Liver (tissue), 9 donors: ENCODE data around the gene C8G. TPM values are rescaled to one million over a fixed set of nuclear protein-coding genes. Genes with fewer than 3 reads are reported as not detected.

Experiments
- DNase-seq: peaks from one replicate; pipeline ENCODE4 v3.0.0-alpha.2; 2017; ENCODE audit warnings: low spot score
- H3K27ac ChIP-seq, 2 donors: one replicate each; pipeline ENCODE4 v1.7.0; 2013; ENCODE audit warnings: inconsistent platforms in 2 of 2, low read length in 2 of 2, control low read depth in 1 of 2, low read depth in 1 of 2, mild to moderate bottlenecking in 1 of 2
- H3K27me3 ChIP-seq, 4 donors: one replicate each; pipeline versions ENCODE4 v1.6.1 to v1.7.0; 2013; ENCODE audit warnings: low read length in 3 of 4, inconsistent platforms in 1 of 4, mild to moderate bottlenecking in 1 of 4, moderate library complexity in 1 of 4; ENCODE audit not compliant: control insufficient read depth in 4 of 4, insufficient read depth in 4 of 4
- H3K36me3 ChIP-seq, 4 donors: one replicate each; pipeline versions ENCODE4 v1.6.1 to v1.7.0; 2013; ENCODE audit warnings: low read length in 3 of 4, mild to moderate bottlenecking in 3 of 4, low read depth in 1 of 4, moderate library complexity in 1 of 4; ENCODE audit not compliant: control insufficient read depth in 4 of 4, insufficient read depth in 3 of 4
- H3K4me1 ChIP-seq, 4 donors: one replicate each; pipeline versions ENCODE4 v1.6.1 to v1.7.0; 2013; ENCODE audit warnings: low read length in 3 of 4, mild to moderate bottlenecking in 3 of 4, moderate library complexity in 1 of 4; ENCODE audit not compliant: control insufficient read depth in 4 of 4, insufficient read depth in 4 of 4
- H3K4me3 ChIP-seq, 3 donors: one replicate each; pipeline versions ENCODE4 v1.6.1 to v1.7.0; 2013; ENCODE audit warnings: low read length in 3 of 3, control low read depth in 1 of 3, low read depth in 1 of 3, mild to moderate bottlenecking in 1 of 3
- H3K9ac ChIP-seq, 2 donors: one replicate each; pipeline ENCODE4 v1.7.0; 2013; ENCODE audit warnings: low read length in 2 of 2, mild to moderate bottlenecking in 2 of 2, moderate library complexity in 2 of 2, control low read depth in 1 of 2, low read depth in 1 of 2
- H3K9me3 ChIP-seq, 4 donors: one replicate each; pipeline versions ENCODE4 v1.6.1 to v1.7.0; 2013; ENCODE audit warnings: low read length in 3 of 4; ENCODE audit not compliant: control insufficient read depth in 4 of 4
- CTCF ChIP-seq: fragments of 150-350 bp; IDR thresholded peaks from 2 replicates; pipeline ENCODE4 v1.5.1; 2017; ENCODE audit warnings: improper control_type of control experiment, low read depth, low read length; ENCODE audit not compliant: missing input control
- EGR1 ChIP-seq, 2 donors: IDR thresholded peaks; 2 replicates each; pipeline ENCODE4 v1.6.1; 2016 to 2018; ENCODE audit warnings: antibody characterized with exemption in 2 of 2, low read depth in 2 of 2
- FOXA1 ChIP-seq: IDR thresholded peaks from 2 replicates; pipeline ENCODE4 v1.6.1; 2016; ENCODE audit warnings: antibody characterized with exemption
- GABPA ChIP-seq, 2 donors: IDR thresholded peaks in 1 of 2; conservative IDR thresholded peaks in 1 of 2; 2 replicates each; pipeline ENCODE4 v1.6.1; 2016; ENCODE audit warnings: antibody characterized with exemption in 2 of 2, mild to moderate bottlenecking in 1 of 2, moderate library complexity in 1 of 2
- HNF4G ChIP-seq: IDR thresholded peaks from 2 replicates; pipeline ENCODE4 v1.6.1; 2016; ENCODE audit warnings: antibody characterized with exemption
- MAX ChIP-seq: IDR thresholded peaks from 2 replicates; pipeline ENCODE4 v1.6.1; 2016; ENCODE audit warnings: antibody characterized with exemption
- RAD21 ChIP-seq, 2 donors: IDR thresholded peaks; 2 replicates each; pipeline ENCODE4 v1.6.1; 2016; ENCODE audit warnings: antibody characterized with exemption in 2 of 2, mild to moderate bottlenecking in 2 of 2
- RXRA ChIP-seq, 2 donors: IDR thresholded peaks; 2 replicates each; pipeline ENCODE4 v1.6.1; 2017 to 2018; ENCODE audit warnings: antibody characterized with exemption in 2 of 2, mild to moderate bottlenecking in 1 of 2
- TAF1 ChIP-seq: conservative IDR thresholded peaks from 2 replicates; pipeline ENCODE4 v1.6.1; 2016; ENCODE audit warnings: antibody characterized with exemption, mild to moderate bottlenecking
- ZBTB33 ChIP-seq: IDR thresholded peaks from 2 replicates; pipeline ENCODE4 v1.6.1; 2016; ENCODE audit warnings: antibody characterized with exemption
- WGBS: extraction: QIAGEN DNeasy Blood & Tissue Kit; methylation state at CpG from one replicate; pipeline ENCODE4 v1.1.7; 2013; 5-methylcytosine and 5-hydroxymethylcytosine counted together
- polyA plus RNA-seq, 2 donors: library from polyadenylated mRNA; stranded (reverse) in 1 of 2; unstranded in 1 of 2; fragments of 200-250 nt in 1 of 2; fragments of >200 nt in 1 of 2; fragmentation: Nextera tagmentation in 1 of 2; extraction: Ambion mirVana in 1 of 2; gene quantifications; one replicate each; pipeline versions ENCODE4 v1.2.1 to v1.2.3, GENCODE V29; 2013 to 2015
- total RNA-seq, 2 donors: library from RNA; depleted of rRNA; stranded (reverse); fragments of >200 nt; gene quantifications; one replicate each; pipeline ENCODE4 v1.2.3, GENCODE V29; 2014
- TF ChIP-seq, protein P1 (sequence below): IDR thresholded peaks from 2 replicates; pipeline ENCODE4 v1.6.1; 2016; ENCODE audit warnings: antibody characterized with exemption
- TF ChIP-seq, protein P2 (sequence below): IDR thresholded peaks from 2 replicates; pipeline ENCODE4 v1.6.1; 2016; ENCODE audit warnings: antibody characterized with exemption, mild to moderate bottlenecking
- donor health status: healthy.
- donor health status: healthy.
- donor health status: healthy.
- donor health status: healthy.
- donor health status: healthy.

C8G gene
- total and polyA plus RNA-seq, 4 donors: 25.1 to 1,117 (median 607) TPM

- TF ChIP-seq CTCF: no peak
- TF ChIP-seq HNF4G: no peak
- no peak for TF ChIP-seq EGR1 (IDR thresholded peaks at IDR 0.05; ENCODE audit: low read depth in 2 of 2)
- TF ChIP-seq RXRA (IDR thresholded peaks at IDR 0.05): no peak
- no peak for TF ChIP-seq RAD21 (IDR thresholded peaks at IDR 0.05)
- TF ChIP-seq MAX: no peak
- TF ChIP-seq, protein P1, sequence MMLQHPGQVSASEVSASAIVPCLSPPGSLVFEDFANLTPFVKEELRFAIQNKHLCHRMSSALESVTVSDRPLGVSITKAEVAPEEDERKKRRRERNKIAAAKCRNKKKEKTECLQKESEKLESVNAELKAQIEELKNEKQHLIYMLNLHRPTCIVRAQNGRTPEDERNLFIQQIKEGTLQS: no peak
Measured at GRCh38 chr9:136954270-136955083, 9.4 kb downstream of the C8G start (continued).

DNA sequence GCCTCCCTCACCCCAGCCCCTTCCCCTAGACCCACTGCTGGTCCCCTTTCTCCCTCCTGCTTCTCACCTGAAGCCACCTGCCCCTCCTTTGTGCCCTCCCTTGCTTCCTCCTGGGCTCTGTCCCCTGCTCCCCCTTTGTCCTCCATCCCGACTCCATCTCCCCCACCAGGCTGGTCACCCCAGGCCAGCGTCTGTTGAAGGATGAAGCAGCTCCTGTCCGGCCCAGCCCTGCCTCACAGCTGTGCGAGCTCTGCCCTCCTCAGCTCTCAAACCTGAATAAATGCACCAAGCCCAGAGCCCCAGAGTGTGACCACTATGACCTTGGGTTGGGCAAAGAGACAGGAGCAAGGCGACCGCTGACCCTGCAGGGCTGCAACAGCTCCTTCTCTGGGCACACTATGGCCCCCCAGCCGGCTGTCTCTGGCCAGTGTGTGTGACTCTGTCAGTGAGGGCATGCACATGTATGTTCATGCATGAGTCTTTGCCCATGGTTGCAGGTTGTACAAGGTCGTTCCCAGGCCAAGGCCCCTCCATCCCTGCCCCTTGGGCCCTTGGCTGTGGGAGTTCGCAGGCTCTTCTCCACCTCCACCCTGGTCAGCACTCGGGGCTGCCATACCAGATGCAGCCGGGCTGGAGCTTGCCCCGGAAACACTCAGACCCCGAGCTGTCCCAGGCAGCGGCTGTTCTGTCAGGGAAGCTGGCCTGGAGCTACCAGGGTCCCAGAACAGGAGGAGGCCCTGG lies 10.3 kb downstream of the C8G start:
- DNase-seq: no peak
- no peak overlapping the region for H3K9ac ChIP-seq
- no peaks in the 10 kb centered on the region for H3K36me3 ChIP-seq
- H3K4me3 ChIP-seq: no peak overlapping the region
- no peak for TF ChIP-seq ZBTB33
- TF ChIP-seq TAF1: no peak
- no peak for TF ChIP-seq EGR1 (IDR thresholded peaks at IDR 0.05; ENCODE audit: low read depth in 2 of 2)
- TF ChIP-seq, protein P2, sequence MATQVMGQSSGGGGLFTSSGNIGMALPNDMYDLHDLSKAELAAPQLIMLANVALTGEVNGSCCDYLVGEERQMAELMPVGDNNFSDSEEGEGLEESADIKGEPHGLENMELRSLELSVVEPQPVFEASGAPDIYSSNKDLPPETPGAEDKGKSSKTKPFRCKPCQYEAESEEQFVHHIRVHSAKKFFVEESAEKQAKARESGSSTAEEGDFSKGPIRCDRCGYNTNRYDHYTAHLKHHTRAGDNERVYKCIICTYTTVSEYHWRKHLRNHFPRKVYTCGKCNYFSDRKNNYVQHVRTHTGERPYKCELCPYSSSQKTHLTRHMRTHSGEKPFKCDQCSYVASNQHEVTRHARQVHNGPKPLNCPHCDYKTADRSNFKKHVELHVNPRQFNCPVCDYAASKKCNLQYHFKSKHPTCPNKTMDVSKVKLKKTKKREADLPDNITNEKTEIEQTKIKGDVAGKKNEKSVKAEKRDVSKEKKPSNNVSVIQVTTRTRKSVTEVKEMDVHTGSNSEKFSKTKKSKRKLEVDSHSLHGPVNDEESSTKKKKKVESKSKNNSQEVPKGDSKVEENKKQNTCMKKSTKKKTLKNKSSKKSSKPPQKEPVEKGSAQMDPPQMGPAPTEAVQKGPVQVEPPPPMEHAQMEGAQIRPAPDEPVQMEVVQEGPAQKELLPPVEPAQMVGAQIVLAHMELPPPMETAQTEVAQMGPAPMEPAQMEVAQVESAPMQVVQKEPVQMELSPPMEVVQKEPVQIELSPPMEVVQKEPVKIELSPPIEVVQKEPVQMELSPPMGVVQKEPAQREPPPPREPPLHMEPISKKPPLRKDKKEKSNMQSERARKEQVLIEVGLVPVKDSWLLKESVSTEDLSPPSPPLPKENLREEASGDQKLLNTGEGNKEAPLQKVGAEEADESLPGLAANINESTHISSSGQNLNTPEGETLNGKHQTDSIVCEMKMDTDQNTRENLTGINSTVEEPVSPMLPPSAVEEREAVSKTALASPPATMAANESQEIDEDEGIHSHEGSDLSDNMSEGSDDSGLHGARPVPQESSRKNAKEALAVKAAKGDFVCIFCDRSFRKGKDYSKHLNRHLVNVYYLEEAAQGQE: no peak
- TF ChIP-seq RXRA (IDR thresholded peaks at IDR 0.05): no peak
- no peak for TF ChIP-seq FOXA1
- no peak for TF ChIP-seq GABPA (IDR thresholded peaks at IDR 0.05 in 1 of 2, conservative IDR thresholded peaks at IDR 0.05 in 1 of 2)
- no peak for TF ChIP-seq CTCF
- H3K27me3 ChIP-seq: no peaks in the 10 kb centered on the region
- WGBS: 92% methylated on average over 14 of the region's 14 CpGs
- no peaks in the 10 kb centered on the region for H3K9me3 ChIP-seq
- peaks cover 0 to 7% (median 0%) of the 10 kb centered on the region in 4 donors for H3K4me1 ChIP-seq
- no peak overlapping the region for H3K27ac ChIP-seq
